ENCODE measurements around the gene MAN1C1.
"Not testable (repeated sequence)": the region's sequence is repeated elsewhere in the genome, so short reads cannot be mapped to it uniquely, and the experiment has no call there.

MAN1C1 gene

GRCh38 chr1:25657883-25658760, 41.5 kb downstream of the MAN1C1 start:
- DNase-seq (ENCODE audit: low spot score) = no peak

GRCh38 chr1:25658791-25659431, 42.3 kb downstream of the MAN1C1 start:
- DNase-seq (ENCODE audit: low spot score) = peak; percentile 20

GRCh38 chr1:25661043-25661815, 44.6 kb downstream of the MAN1C1 start:
- no peak for DNase-seq (ENCODE audit: low spot score)

- DNase-seq (ENCODE audit: low spot score) = no peak
These were observed 45.5 kb downstream of the MAN1C1 start for GRCh38 chr1:25662061-25662460.

- DNase-seq (ENCODE audit: low spot score) = not testable (repeated sequence)
These were observed 46.4 kb downstream of the MAN1C1 start for GRCh38 chr1:25662959-25663358.

- no peak for DNase-seq (ENCODE audit: low spot score)
These were observed 48.0 kb downstream of the MAN1C1 start for GRCh38 chr1:25664357-25665199.

GRCh38 chr1:25666460-25666859, 49.9 kb downstream of the MAN1C1 start:
- no peak for DNase-seq (ENCODE audit: low spot score)

GRCh38 chr1:25668931-25669573, 52.5 kb downstream of the MAN1C1 start:
- no peak for DNase-seq (ENCODE audit: low spot score)

GRCh38 chr1:25669781-25670567, 53.4 kb downstream of the MAN1C1 start:
- DNase-seq (ENCODE audit: low spot score) = no peak

- no peak for DNase-seq (ENCODE audit: low spot score)
These were observed 55.3 kb downstream of the MAN1C1 start for GRCh38 chr1:25671929-25672328.

- DNase-seq (ENCODE audit: low spot score) = no peak
These were observed 56.3 kb downstream of the MAN1C1 start for GRCh38 chr1:25672763-25673409.

GRCh38 chr1:25673456-25673855, 56.9 kb downstream of the MAN1C1 start:
- DNase-seq (ENCODE audit: low spot score) = no peak

GRCh38 chr1:25673962-25674806, 57.6 kb downstream of the MAN1C1 start:
- no peak for DNase-seq (ENCODE audit: low spot score)

GRCh38 chr1:25674807-25675084, 58.2 kb downstream of the MAN1C1 start:
- no peak for DNase-seq (ENCODE audit: low spot score)

GRCh38 chr1:25675729-25676476, 59.3 kb downstream of the MAN1C1 start:
- DNase-seq (ENCODE audit: low spot score) = no peak

GRCh38 chr1:25676488-25676887, 59.9 kb downstream of the MAN1C1 start:
- DNase-seq (ENCODE audit: low spot score) = no peak

- DNase-seq (ENCODE audit: low spot score) = no peak
These were observed 60.7 kb downstream of the MAN1C1 start for GRCh38 chr1:25677193-25677773.

GRCh38 chr1:25679171-25679570, 62.6 kb downstream of the MAN1C1 start:
- DNase-seq (ENCODE audit: low spot score) = no peak
